Mucosa of descending colon (tissue), 3 donors: ENCODE data around the gene RAB3A. TPM values are rescaled to one million over a fixed set of nuclear protein-coding genes. Genes with fewer than 3 reads are reported as not detected.

Experiments used
- ATAC-seq: fragments of 200-7000 bp; cut with Tn5 transposase; one replicate; pipeline ENCODE4 v1.9.1; 2020; ENCODE audit warnings: mild to moderate bottlenecking, moderate library complexity
- DNase-seq, 3 donors: peaks; one replicate each; pipeline ENCODE4 v3.0.0-alpha.2; 2020
- H3K36me3 ChIP-seq: fragments of 200-600 bp; one replicate; pipeline ENCODE4 v1.8.0; 2021; ENCODE audit warnings: low read depth, mild to moderate bottlenecking
- H3K4me1 ChIP-seq: fragments of 200-600 bp; one replicate; pipeline ENCODE4 v1.8.0; 2021; ENCODE audit warnings: low read depth, mild to moderate bottlenecking
- H3K4me3 ChIP-seq: fragments of 200-600 bp; one replicate; pipeline ENCODE4 v1.8.0; 2021; ENCODE audit warnings: mild to moderate bottlenecking
- H3K9me3 ChIP-seq: fragments of 200-600 bp; one replicate; pipeline ENCODE4 v1.8.0; 2021; ENCODE audit warnings: mild to moderate bottlenecking
- CTCF ChIP-seq: fragments of 200-600 bp; IDR thresholded peaks from one replicate; pipeline ENCODE4 v1.8.0; 2022; ENCODE audit warnings: antibody characterized with exemption, mild to moderate bottlenecking
- intact Hi-C, 2 donors: fragments of 100-400 bp; cut with DNase I in 1 of 2; cut with micrococcal nuclease in 1 of 2; formaldehyde crosslinking; loops; one replicate each; pipeline versions ENCODE4 v1.11.0 to v1.11.1; 2022; cut with DNase I, micrococcal nuclease
- long read RNA-seq, 2 donors: library from polyadenylated mRNA; unstranded; transcript quantifications; one replicate each; pipeline ENCODE4 v2.0.0, GENCODE V29; 2019 to 2021
- total RNA-seq, 3 donors: library from RNA; stranded (reverse); fragmentation: NEBNext Ultra II Directional in 2 of 3; extraction: Animal tissue kit (Norgen Biotek cat#: 25700) in 2 of 3; gene quantifications; one replicate each; pipeline versions ENCODE4 v1.2.1 to v1.2.4, GENCODE V29; 2021 to 2023
- donor health status: DM: no; HTN: no; CAD: no; lungs with moderate emphysema.
- donor health status: DM: no; HTN: no; CAD: no.
- donor health status: DM: no; HTN: yes; CAD: no.

RAB3A gene
- total RNA-seq, result 1 to 10 TPM; 5.7 to 7.6 (median 6.8) TPM
- long read RNA-seq, donor 1, partial matches to known transcripts, result 0 of 2 reads
- long read RNA-seq, donor 1, other reads (novel, unspliced or antisense), result 0 of 2 reads
- long read RNA-seq, donor 2, partial matches to known transcripts, result 0 of 3 reads
- long read RNA-seq, donor 2, other reads (novel, unspliced or antisense), result 0 of 3 reads

DNA sequence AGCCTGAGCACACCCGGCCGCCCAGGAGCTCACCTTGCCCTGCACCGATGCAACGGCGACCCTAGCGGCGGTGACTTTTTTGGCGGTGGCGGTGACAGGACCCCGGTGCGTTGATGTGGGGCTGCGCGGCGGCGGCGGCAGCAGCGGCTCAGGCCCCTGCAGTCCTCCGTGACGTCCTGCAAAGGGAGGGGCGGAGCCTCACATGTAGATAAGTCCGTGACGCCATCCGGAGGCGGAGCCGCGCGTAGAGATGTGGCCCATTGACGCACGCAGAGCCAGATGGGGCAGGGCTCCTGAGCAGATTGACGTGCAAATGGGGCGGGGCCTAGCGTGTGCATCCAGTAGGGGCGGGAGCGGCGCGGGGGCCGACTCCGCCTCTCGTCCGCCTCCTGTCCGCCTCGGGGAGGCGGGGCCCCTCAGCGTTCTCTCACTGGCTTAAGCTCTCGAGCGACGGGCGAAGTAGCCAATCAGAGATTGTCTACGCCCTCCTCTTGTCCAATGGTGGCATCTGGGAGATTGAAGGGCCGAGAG, at the start of gene RAB3A:
Gene RAB3A, minus strand, starts transcription at position 180 of the 531 bp plus-strand sequence. CDS start 1,302 bp downstream, outside the sequence.
- ATAC-seq, result peak; percentile 96
- intact Hi-C loops, result loop anchor here in 1 of 2 donors (1.0 to 10.0 kb wide), 2 partner anchors 11 to 51 kb away; partner anchors contain the start of gene MPV17L2
- Histone ChIP-seq H3K4me3 (peak within 1 kb of the TSS; percentile 26), H3K4me1 (peaks cover 9% of the 10 kb centered on the region), H3K36me3 (peaks cover 5% of the 10 kb centered on the region), H3K9me3 (no peaks in the 10 kb centered on the region)
- TF ChIP-seq CTCF, result peak; percentile 43
- DNase-seq, result peak; percentile 99 to 100 (median 100)

DNA sequence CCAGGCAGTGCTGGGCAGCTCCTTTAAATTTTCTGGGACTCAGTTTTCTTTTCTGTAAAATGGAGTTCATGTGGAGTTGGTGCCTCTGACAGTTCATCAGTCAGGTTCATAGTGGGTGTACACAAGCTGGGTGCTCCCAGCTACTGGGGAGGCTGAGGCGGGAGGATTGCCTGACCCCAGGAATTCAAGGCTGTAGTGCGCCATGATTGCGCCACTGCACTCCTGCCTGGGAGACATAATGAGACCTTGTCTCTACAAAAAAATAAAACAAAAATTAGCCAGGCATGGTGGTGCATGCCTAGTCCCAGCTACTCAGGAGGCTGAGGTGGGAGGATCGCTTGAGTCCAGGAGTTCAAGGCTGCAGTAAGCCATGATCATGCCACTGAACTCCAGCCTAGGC, 49.3 kb upstream of the RAB3A start:
- ATAC-seq (no peak), DNase-seq (no peak)
- Histone ChIP-seq H3K4me3 (no peak overlapping the region), H3K36me3 (no peaks in the 10 kb centered on the region), H3K4me1 (peaks cover 19% of the 10 kb centered on the region), H3K9me3 (no peaks in the 10 kb centered on the region)
- TF ChIP-seq CTCF, result no peak
- intact Hi-C loops, result loop anchor here in 1 of 2 donors (10.0 kb wide), 1 partner anchor 48 kb away; the partner anchor contains the start of gene RAB3A

DNA sequence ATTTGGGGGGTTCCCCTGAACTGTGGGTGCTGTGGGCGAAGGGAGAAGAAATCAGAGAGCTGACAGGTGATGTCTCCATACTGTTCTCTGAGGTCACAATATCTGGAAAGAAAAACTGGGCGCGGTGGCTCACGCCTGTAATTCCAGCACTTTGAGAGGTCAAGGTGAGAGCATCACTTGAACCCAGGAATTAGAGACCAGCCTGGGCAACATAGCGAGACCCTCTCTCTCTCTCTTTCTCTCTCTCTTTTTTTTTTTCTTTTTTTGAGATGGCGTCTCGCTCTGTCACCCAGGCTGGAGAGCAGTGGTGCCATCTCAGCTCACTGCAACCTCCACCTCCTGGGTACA, 48.5 kb upstream of the RAB3A start:
- Histone ChIP-seq H3K9me3 (no peaks in the 10 kb centered on the region), H3K36me3 (no peaks in the 10 kb centered on the region), H3K4me1 (peaks cover 19% of the 10 kb centered on the region), H3K4me3 (no peak overlapping the region)
- intact Hi-C loops, result loop anchor here in 1 of 2 donors (10.0 kb wide), 1 partner anchor 48 kb away; the partner anchor contains the start of gene RAB3A
- ATAC-seq (no peak), DNase-seq (no peak)
- no peak for TF ChIP-seq CTCF

DNA sequence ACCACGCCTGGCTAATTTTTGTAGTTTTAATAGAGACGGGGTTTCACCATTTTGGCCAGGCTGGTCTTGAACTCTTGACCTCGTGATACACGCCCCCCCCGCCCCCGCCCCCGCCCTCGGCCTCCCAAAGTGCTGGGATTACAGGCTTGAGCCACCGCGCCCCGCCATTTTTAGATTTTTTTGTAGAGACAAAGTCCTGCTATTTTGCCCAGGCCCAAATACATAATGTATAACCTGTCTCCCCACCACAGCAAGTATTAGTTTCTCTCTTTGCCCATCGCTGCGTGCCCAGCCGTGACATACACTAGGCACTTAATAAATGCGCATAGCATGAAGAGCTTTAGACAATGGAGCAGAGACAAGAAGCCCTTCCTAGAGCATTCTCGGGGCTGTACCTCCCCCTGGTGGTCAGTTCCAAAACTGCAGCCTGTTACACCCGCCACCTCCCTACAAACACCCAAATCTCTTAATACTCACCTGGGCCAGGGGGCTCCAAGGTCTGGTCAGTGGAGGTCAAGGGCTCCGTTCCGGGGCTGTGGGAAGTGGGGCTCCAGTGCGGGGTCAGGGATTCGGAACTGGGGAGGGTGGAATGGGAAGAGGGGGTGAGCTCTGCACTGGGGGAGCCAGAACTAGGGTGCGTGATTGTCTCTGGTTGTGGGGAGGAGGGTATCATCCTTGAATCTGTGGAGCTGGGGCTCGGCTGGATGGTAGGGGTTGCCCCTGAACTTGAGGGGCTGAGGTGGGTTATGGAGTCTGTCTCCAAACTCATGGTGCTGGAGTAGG, 47.9 kb upstream of the RAB3A start:
- intact Hi-C loops, result loop anchor here in 1 of 2 donors (10.0 kb wide), 1 partner anchor 47 kb away; the partner anchor contains the start of gene RAB3A
- H3K4me1 ChIP-seq, result peaks cover 19% of the 10 kb centered on the region
- DNase-seq, result peak; percentile 66 to 88 (median 82)
- no peaks in the 10 kb centered on the region for H3K9me3 ChIP-seq
- ATAC-seq, result peak; percentile 53
- no peaks in the 10 kb centered on the region for H3K36me3 ChIP-seq
- no peak overlapping the region for H3K4me3 ChIP-seq
- peak; percentile 86 for TF ChIP-seq CTCF

GRCh38 chr19:18249834-18250233, 46.0 kb upstream of the RAB3A start:
- Histone ChIP-seq H3K9me3 (no peaks in the 10 kb centered on the region), H3K4me3 (no peak overlapping the region), H3K36me3 (no peaks in the 10 kb centered on the region), H3K4me1 (peaks cover 10% of the 10 kb centered on the region)
- TF ChIP-seq CTCF, result no peak
- DNase-seq (no peak), ATAC-seq (no peak)
- intact Hi-C loops, result loop anchor here (5.0 to 10.0 kb wide), 2 partner anchors 38 to 45 kb away; partner anchors contain the start of gene RAB3A (in 1 of the 2)
